PC-9 (cell line): ENCODE measurements around the gene BCL6. TPM values are rescaled to one million over a fixed set of nuclear protein-coding genes. Genes with fewer than 3 reads are reported as not detected.

Experiments
- Bru-seq: library from RNA; stranded (reverse); fragments of 400-500 nt; gene quantifications from one replicate; lab custom pipeline; 2021; lab: Mats Ljungman, UMichigan
- BruChase-seq, 2 experiments: library from RNA; stranded (reverse); fragments of 400-500 nt; gene quantifications; one replicate each; lab custom pipeline; 2021; lab: Mats Ljungman, UMichigan
- BruUV-seq: library from RNA; stranded (reverse); fragments of 400-500 nt; replicated peaks from 2 replicates; lab custom pipeline; 2021; lab: Mats Ljungman, UMichigan
- CTCF ChIA-PET: fragments of 300-600 bp; sonication (Branson Sonifier 250); formaldehyde crosslinking; loops from one replicate; lab custom pipeline; 2022; ENCODE audit warnings: antibody characterized with exemption; lab: Charles Lee
- POLR2A ChIA-PET: fragments of 300-600 bp; sonication (Branson Sonifier 250); formaldehyde crosslinking; loops from one replicate; lab custom pipeline; 2022; ENCODE audit warnings: antibody characterized with exemption; ENCODE audit not compliant: unreplicated experiment; lab: Charles Lee
- DNase-seq, 2 experiments: peaks; one replicate each; pipeline versions ENCODE4 v3.0.0 to v3.0.0-alpha.2; 2015 to 2022; ENCODE audit warnings: mixed read lengths in 1 of 2
- H2AFZ ChIP-seq: fragments of 200-600 bp; sonication (generic); 2 replicates; pipeline ENCODE4 v1.8.1; 2017; ENCODE audit warnings: antibody characterized with exemption
- H3F3A ChIP-seq: fragments of 200-600 bp; sonication (generic); 2 replicates; pipeline ENCODE4 v1.8.1; 2017; ENCODE audit warnings: antibody characterized with exemption, mild to moderate bottlenecking, low read depth; ENCODE audit not compliant: insufficient read depth
- H3K27ac ChIP-seq: fragments of 200-600 bp; sonication (generic); 2 replicates; pipeline ENCODE4 v1.6.1; 2016; ENCODE audit warnings: mixed run types
- H3K27me3 ChIP-seq: fragments of 200-600 bp; sonication (generic); 2 replicates; pipeline ENCODE4 v1.6.1; 2016; ENCODE audit warnings: low read depth, mixed run types; ENCODE audit not compliant: insufficient read depth
- H3K36me3 ChIP-seq: fragments of 200-600 bp; sonication (generic); 2 replicates; pipeline ENCODE4 v1.6.1; 2016; ENCODE audit warnings: low read depth, mixed run types
- H3K4me1 ChIP-seq: fragments of 200-600 bp; sonication (generic); replicated peaks from 2 replicates; pipeline ENCODE4 v1.6.1; 2016; ENCODE audit warnings: mixed run types; ENCODE audit not compliant: insufficient read depth
- H3K4me2 ChIP-seq: fragments of 200-600 bp; sonication (generic); 2 replicates; pipeline ENCODE4 v1.6.1; 2017; ENCODE audit warnings: mixed run types
- H3K4me3 ChIP-seq: fragments of 200-600 bp; sonication (generic); 2 replicates; pipeline ENCODE4 v1.6.1; 2016; ENCODE audit warnings: mixed run types
- H3K79me2 ChIP-seq: fragments of 200-600 bp; sonication (generic); 2 replicates; pipeline ENCODE4 v1.6.1; 2017; ENCODE audit warnings: low read depth, mixed run types
- H3K9me2 ChIP-seq: fragments of 200-600 bp; sonication (generic); 2 replicates; pipeline ENCODE4 v1.8.1; 2017; ENCODE audit warnings: mild to moderate bottlenecking; ENCODE audit not compliant: insufficient read depth
- H3K9me3 ChIP-seq: fragments of 200-600 bp; sonication (generic); 2 replicates; pipeline ENCODE4 v1.8.1; 2016; ENCODE audit warnings: low read depth; ENCODE audit not compliant: insufficient read depth
- H4K20me1 ChIP-seq: fragments of 200-600 bp; sonication (generic); 2 replicates; pipeline ENCODE4 v1.8.1; 2017; ENCODE audit not compliant: insufficient read depth
- CTCF ChIP-seq: fragments of 200-600 bp; sonication (generic); conservative IDR thresholded peaks from 2 replicates; pipeline ENCODE4 v1.6.1; 2017; ENCODE audit warnings: mixed run types, antibody characterized with exemption, mild to moderate bottlenecking, moderate library complexity
- EZH2 ChIP-seq: fragments of 200-600 bp; sonication (generic); IDR thresholded peaks from 2 replicates; pipeline ENCODE4 v1.8.0; 2017; ENCODE audit warnings: antibody characterized with exemption, low read depth
- intact Hi-C: fragments of 100-400 bp; cut with micrococcal nuclease; formaldehyde crosslinking; loops from one replicate; pipeline ENCODE4 v1.10.0; 2022; ENCODE audit not compliant: unreplicated experiment
- long read RNA-seq: library from polyadenylated mRNA; stranded (forward); transcript quantifications from one replicate; pipeline ENCODE4 v2.0.0, GENCODE V29; 2022
- total RNA-seq: library from RNA; stranded (reverse); gene quantifications from 2 replicates; pipeline ENCODE4 v1.2.3, GENCODE V29; 2021

The BCL6 gene
- total RNA-seq (37.1 and 42.2 TPM in 2 replicates), Bru-seq, nascent RNA (percentile 84 among the genes with signal in this experiment), BruChase-seq, experiment 1, labeled RNA remaining after a 2-hour chase (percentile 93 among the genes with signal in this experiment), BruChase-seq, experiment 2, labeled RNA remaining after a 6-hour chase (percentile 91 among the genes with signal in this experiment)
- long read RNA-seq, partial matches to known transcripts, result 1 of 8 reads
- long read RNA-seq, other reads (novel, unspliced or antisense), result 7 of 8 reads

DNA sequence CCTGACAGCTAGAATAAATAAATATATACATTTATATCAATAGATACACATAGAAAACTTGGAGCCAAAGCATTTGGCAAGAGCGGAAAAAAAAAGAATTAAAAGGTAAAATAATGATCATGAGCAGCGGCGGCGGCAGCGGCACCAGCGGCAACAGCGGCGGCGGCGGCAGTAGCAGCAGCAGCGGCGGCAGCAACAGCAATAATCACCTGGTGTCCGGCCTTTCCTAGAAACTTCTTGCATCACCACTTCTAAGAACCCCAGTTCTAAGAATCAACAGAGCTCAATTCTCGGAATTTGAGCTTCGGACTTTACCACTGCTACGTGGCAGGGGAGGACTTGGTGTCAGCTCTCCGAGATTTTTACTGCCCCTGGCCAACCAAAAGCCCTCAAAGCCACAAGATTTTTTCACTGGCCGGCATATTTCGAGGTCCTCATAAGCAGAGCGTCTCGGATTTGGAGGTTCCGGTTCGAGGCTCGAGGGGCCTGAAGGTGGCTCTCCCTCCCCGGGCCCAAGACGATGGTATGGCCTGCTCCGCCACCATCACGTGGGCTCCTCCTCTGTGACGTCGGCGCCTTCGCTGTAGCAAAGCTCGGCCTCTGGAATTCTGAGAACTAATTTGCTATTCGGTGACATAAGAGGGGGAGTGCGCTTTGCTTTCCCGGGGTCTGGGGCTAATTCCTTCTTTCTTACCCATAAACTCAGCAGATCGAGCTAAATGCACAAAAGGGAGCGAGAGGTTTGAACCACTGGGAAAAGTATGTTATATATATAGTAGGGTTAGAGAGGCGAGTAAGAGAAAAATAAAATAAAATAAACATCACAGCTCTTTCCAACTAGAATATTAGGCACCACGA is at the start of gene BCL6:
Gene BCL6 (minus strand): TSS at position 268 of the 858 bp plus-strand sequence. CDS start 11,775 bp downstream, outside the sequence.
- H4K20me1 ChIP-seq, result peaks cover 9% of the 10 kb centered on the region
- ChIA-PET POLR2A (interaction anchor here (0.5 to 2.5 kb wide), 29 partner anchors 10 to 1783 kb away, joined by 3 to 37 read pairs (median 4); partner anchors contain the start of gene RPL39L), CTCF (interaction anchor here (0.6 to 1.4 kb wide), 8 partner anchors 18 to 1404 kb away, joined by 3 to 10 read pairs (median 4); partner anchors contain the start of gene LPP)
- H3K4me3 ChIP-seq, result peak within 1 kb of the TSS; percentile 88
- H3K4me2 ChIP-seq, result peak within 1 kb of the TSS; percentile 99
- peak; percentile 92 to 99 for DNase-seq
- peak within 1 kb of the TSS; percentile 94 for H3K27ac ChIP-seq
- H3K4me1 ChIP-seq, result peaks cover 48% of the 10 kb centered on the region
- no peaks in the 10 kb centered on the region for H3K27me3 ChIP-seq
- intact Hi-C loops, result loop anchor here (1.0 to 10.0 kb wide), 12 partner anchors 210 to 1203 kb away; no protein-coding TSS in a partner anchor
- BruUV-seq, result no TSS peak
- H3K9me2 ChIP-seq, result no peaks in the 10 kb centered on the region
- H3K36me3 ChIP-seq, result no peaks in the 10 kb centered on the region
- peak within 1 kb of the TSS; percentile 87 for H2AFZ ChIP-seq
- peaks cover 21% of the 10 kb centered on the region for H3F3A ChIP-seq
- TF ChIP-seq CTCF (0 out of 2 replicates have a peak, but pooled peaks have one; percentile 19), EZH2 (no peak)
- H3K9me3 ChIP-seq, result no peaks in the 10 kb centered on the region
- H3K79me2 ChIP-seq, result peaks cover 67% of the 10 kb centered on the region

DNA sequence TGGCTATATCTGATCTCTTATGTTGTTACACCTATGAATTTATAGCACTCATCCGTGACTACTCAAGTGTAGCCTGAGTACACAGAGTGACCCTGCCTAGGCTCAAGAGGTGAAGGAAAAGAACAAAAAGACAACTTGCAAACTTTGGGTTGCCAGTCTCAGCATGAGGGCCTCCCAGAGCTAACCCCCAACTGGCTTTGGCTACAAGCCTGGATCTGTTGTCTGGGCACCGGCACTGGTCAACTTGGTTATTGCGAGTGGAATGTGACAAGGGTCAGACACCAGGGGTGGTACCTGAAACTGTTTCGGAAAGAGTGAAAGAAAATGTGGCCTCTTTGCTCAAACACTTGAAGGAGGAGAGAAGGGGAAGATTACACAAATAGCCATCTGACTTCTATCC is 49.5 kb upstream of the BCL6 start:
- BruUV-seq, result no TSS peak
- Histone ChIP-seq H2AFZ (no peak overlapping the region), H3K27ac (no peak overlapping the region), H3K4me2 (no peak overlapping the region), H4K20me1 (no peaks in the 10 kb centered on the region), H3K4me1 (peaks cover 9% of the 10 kb centered on the region), H3K4me3 (no peak overlapping the region), H3K9me2 (no peaks in the 10 kb centered on the region; the same call in 1 of the 2 replicates), H3K36me3 (no peaks in the 10 kb centered on the region), H3K27me3 (no peaks in the 10 kb centered on the region), H3K9me3 (no peaks in the 10 kb centered on the region), H3K79me2 (no peaks in the 10 kb centered on the region), H3F3A (peaks cover 3% of the 10 kb centered on the region; the same call in 1 of the 2 replicates)
- POLR2A ChIA-PET, result no interaction called here
- no peak for DNase-seq
- CTCF ChIA-PET, result no interaction called here
- intact Hi-C loops, result no loop called here
- TF ChIP-seq EZH2 (no peak), CTCF (no peak)

DNA sequence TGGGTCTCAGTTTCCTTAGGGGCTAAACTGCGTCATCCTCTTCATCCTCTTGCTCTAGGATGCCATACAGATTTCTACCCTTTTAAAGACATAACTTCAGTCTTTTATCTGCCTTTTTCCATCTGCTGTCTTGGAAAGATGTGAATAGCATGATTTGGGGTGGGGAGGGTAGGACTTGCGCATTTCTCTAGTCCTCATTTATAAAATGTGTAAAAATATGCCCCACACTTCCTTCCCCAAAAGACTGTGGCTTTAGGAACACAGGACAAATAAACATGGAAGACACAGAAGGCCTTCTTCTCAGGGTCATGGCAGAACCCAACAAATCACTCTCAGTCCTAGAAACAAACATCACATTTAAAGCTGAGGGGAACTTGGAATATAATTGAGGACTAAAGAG is 48.4 kb upstream of the BCL6 start:
- H3K9me3 ChIP-seq, result no peaks in the 10 kb centered on the region
- H3K36me3 ChIP-seq, result no peaks in the 10 kb centered on the region
- no peaks in the 10 kb centered on the region for H3K27me3 ChIP-seq
- H3K9me2 ChIP-seq, result no peaks in the 10 kb centered on the region; the same call in 1 of the 2 replicates
- no peak overlapping the region for H3K4me2 ChIP-seq
- BruUV-seq, result no TSS peak
- POLR2A ChIA-PET, result no interaction called here
- H3F3A ChIP-seq, result no peaks in the 10 kb centered on the region
- intact Hi-C loops, result no loop called here
- DNase-seq, result no peak
- TF ChIP-seq CTCF (no peak), EZH2 (no peak)
- no peak overlapping the region for H3K4me3 ChIP-seq
- CTCF ChIA-PET, result no interaction called here
- no peak overlapping the region for H2AFZ ChIP-seq
- no peaks in the 10 kb centered on the region for H3K79me2 ChIP-seq
- H4K20me1 ChIP-seq, result no peaks in the 10 kb centered on the region
- peaks cover 5% of the 10 kb centered on the region for H3K4me1 ChIP-seq
- no peak overlapping the region for H3K27ac ChIP-seq
